Fibroblast of skin of left biceps (primary cell): ENCODE results near the gene CSAG2.

Source experiments
- DNase-seq, 2 experiments: peaks; one replicate each; pipeline ENCODE4 v3.0.0-alpha.2; 2013; ENCODE audit warnings: low read depth in 2 of 2

Gene CSAG2

GRCh38 chrX:152663086-152663485 lies 46.0 kb downstream of the CSAG2 start:
- DNase-seq, result no peak

- DNase-seq, result no peak
These were observed 50.8 kb downstream of the CSAG2 start for GRCh38 chrX:152658302-152658701.
